Measurements from ENCODE around the gene LILRB3. TPM values are rescaled to one million over a fixed set of nuclear protein-coding genes. Genes with fewer than 3 reads are reported as not detected.
"Not testable (repeated sequence)": the region's sequence is repeated elsewhere in the genome, so short reads cannot be mapped to it uniquely, and the experiment has no call there.

Gene LILRB3
- total RNA-seq, 2 experiments from 2014 or later, result 1.1 to 1.3 TPM

GRCh38 chr19:54247106-54247930 is 24.5 kb upstream of the LILRB3 start:
- peak overlapping the region; percentile 2 for H3K4me3 Mint-ChIP-seq
- no peaks in the 10 kb centered on the region for H3K27me3 Mint-ChIP-seq
- H3K9me3 Mint-ChIP-seq, result no peaks in the 10 kb centered on the region
- no peaks in the 10 kb centered on the region for H3K36me3 Mint-ChIP-seq (ENCODE audit: low read depth)
- Histone ChIP-seq H3K27me3 (ENCODE audit: control insufficient read depth in 1 of 2, insufficient read depth in 2 of 2, low read length in 2 of 2) (no peaks in the 10 kb centered on the region), H3K9me3 (ENCODE audit: control insufficient read depth in 1 of 2, insufficient read depth in 1 of 2, low read length in 2 of 2) (no peaks in the 10 kb centered on the region), H3K4me1 (ENCODE audit: insufficient read depth, low read length) (peaks cover 22% of the 10 kb centered on the region), H3K36me3 (ENCODE audit: insufficient read depth, low read length) (no peaks in the 10 kb centered on the region), H3K27ac (ENCODE audit: low read depth in 1 of 2, low read length in 2 of 2) (peak overlapping the region in 1 of 2 donors; percentile 29), H3K4me3 (ENCODE audit: low read length) (no peak overlapping the region)
- H3K27ac Mint-ChIP-seq, result peak overlapping the region; percentile 1
- ATAC-seq (ENCODE audit: poor library complexity) (no peak), DNase-seq (no peak)
- peaks cover 15% of the 10 kb centered on the region for H3K4me1 Mint-ChIP-seq (ENCODE audit: low read depth)
- intact Hi-C loops (cut with DNase I, micrococcal nuclease), result loop anchor here in 1 of 2 experiments (2.0 kb wide), 1 partner anchor 25 kb away; the partner anchor contains the start of gene LILRB3
- TF ChIP-seq, protein P1, sequence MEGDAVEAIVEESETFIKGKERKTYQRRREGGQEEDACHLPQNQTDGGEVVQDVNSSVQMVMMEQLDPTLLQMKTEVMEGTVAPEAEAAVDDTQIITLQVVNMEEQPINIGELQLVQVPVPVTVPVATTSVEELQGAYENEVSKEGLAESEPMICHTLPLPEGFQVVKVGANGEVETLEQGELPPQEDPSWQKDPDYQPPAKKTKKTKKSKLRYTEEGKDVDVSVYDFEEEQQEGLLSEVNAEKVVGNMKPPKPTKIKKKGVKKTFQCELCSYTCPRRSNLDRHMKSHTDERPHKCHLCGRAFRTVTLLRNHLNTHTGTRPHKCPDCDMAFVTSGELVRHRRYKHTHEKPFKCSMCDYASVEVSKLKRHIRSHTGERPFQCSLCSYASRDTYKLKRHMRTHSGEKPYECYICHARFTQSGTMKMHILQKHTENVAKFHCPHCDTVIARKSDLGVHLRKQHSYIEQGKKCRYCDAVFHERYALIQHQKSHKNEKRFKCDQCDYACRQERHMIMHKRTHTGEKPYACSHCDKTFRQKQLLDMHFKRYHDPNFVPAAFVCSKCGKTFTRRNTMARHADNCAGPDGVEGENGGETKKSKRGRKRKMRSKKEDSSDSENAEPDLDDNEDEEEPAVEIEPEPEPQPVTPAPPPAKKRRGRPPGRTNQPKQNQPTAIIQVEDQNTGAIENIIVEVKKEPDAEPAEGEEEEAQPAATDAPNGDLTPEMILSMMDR (IDR thresholded peaks at IDR 0.05), result no peak
- ChIA-PET POLR2A (no interaction called here), CTCF (no interaction called here)

GRCh38 chr19:54245936-54246335 is 23.1 kb upstream of the LILRB3 start:
- ATAC-seq (ENCODE audit: poor library complexity), result no peak
- Histone ChIP-seq H3K27me3 (ENCODE audit: control insufficient read depth in 1 of 2, insufficient read depth in 2 of 2, low read length in 2 of 2) (no peaks in the 10 kb centered on the region), H3K4me3 (ENCODE audit: low read length) (no peak overlapping the region), H3K36me3 (ENCODE audit: insufficient read depth, low read length) (no peaks in the 10 kb centered on the region), H3K4me1 (ENCODE audit: insufficient read depth, low read length) (peaks cover 22% of the 10 kb centered on the region), H3K27ac (ENCODE audit: low read depth in 1 of 2, low read length in 2 of 2) (no peak overlapping the region), H3K9me3 (ENCODE audit: control insufficient read depth in 1 of 2, insufficient read depth in 1 of 2, low read length in 2 of 2) (no peaks in the 10 kb centered on the region)
- Mint-ChIP-seq H3K4me1 (ENCODE audit: low read depth) (peaks cover 15% of the 10 kb centered on the region), H3K27ac (no peak overlapping the region), H3K36me3 (ENCODE audit: low read depth) (no peaks in the 10 kb centered on the region), H3K27me3 (no peaks in the 10 kb centered on the region), H3K4me3 (no peak overlapping the region), H3K9me3 (no peaks in the 10 kb centered on the region)
- TF ChIP-seq, protein P1 (IDR thresholded peaks at IDR 0.05), result no peak
- POLR2A ChIA-PET, result no interaction called here
- DNase-seq, result no peak
- CTCF ChIA-PET, result no interaction called here
- intact Hi-C loops (cut with DNase I, micrococcal nuclease), result loop anchor here in 1 of 2 experiments (2.0 kb wide), 1 partner anchor 23 kb away; the partner anchor contains the start of gene LILRB3

GRCh38 chr19:54243809-54244208 is 21.0 kb upstream of the LILRB3 start:
- H3K27ac ChIP-seq (ENCODE audit: low read depth in 1 of 2, low read length in 2 of 2); CTCF ChIA-PET; H3K27me3 ChIP-seq (ENCODE audit: control insufficient read depth in 1 of 2, insufficient read depth in 2 of 2, low read length in 2 of 2); H3K4me3 ChIP-seq (ENCODE audit: low read length); H3K27me3 Mint-ChIP-seq; H3K27ac Mint-ChIP-seq; H3K36me3 ChIP-seq (ENCODE audit: insufficient read depth, low read length); intact Hi-C loops (cut with DNase I, micrococcal nuclease); H3K4me3 Mint-ChIP-seq; H3K9me3 Mint-ChIP-seq; H3K9me3 ChIP-seq (ENCODE audit: control insufficient read depth in 1 of 2, insufficient read depth in 1 of 2, low read length in 2 of 2); ATAC-seq (ENCODE audit: poor library complexity); POLR2A ChIA-PET; DNase-seq; H3K36me3 Mint-ChIP-seq (ENCODE audit: low read depth): not testable (repeated sequence)
- peaks cover 22% of the 10 kb centered on the region for H3K4me1 ChIP-seq (ENCODE audit: insufficient read depth, low read length)
- peaks cover 10% of the 10 kb centered on the region for H3K4me1 Mint-ChIP-seq (ENCODE audit: low read depth)

- H3K4me3 ChIP-seq (ENCODE audit: low read length); H3K27me3 Mint-ChIP-seq; H3K9me3 ChIP-seq (ENCODE audit: control insufficient read depth in 1 of 2, insufficient read depth in 1 of 2, low read length in 2 of 2); H3K27me3 ChIP-seq (ENCODE audit: control insufficient read depth in 1 of 2, insufficient read depth in 2 of 2, low read length in 2 of 2); H3K4me1 Mint-ChIP-seq (ENCODE audit: low read depth); H3K9me3 Mint-ChIP-seq; intact Hi-C loops (cut with DNase I, micrococcal nuclease); POLR2A ChIA-PET; CTCF ChIA-PET; H3K36me3 Mint-ChIP-seq (ENCODE audit: low read depth); ATAC-seq (ENCODE audit: poor library complexity); H3K27ac Mint-ChIP-seq; H3K27ac ChIP-seq (ENCODE audit: low read depth in 1 of 2, low read length in 2 of 2); H3K36me3 ChIP-seq (ENCODE audit: insufficient read depth, low read length); H3K4me3 Mint-ChIP-seq: not testable (repeated sequence)
- H3K4me1 ChIP-seq (ENCODE audit: insufficient read depth, low read length), result peaks cover 14% of the 10 kb centered on the region
- peak in 1 of 14 experiments; percentile 6 for DNase-seq
These were observed 19.8 kb upstream of the LILRB3 start, which contains the start of gene LILRA6 for GRCh38 chr19:54242646-54243045. Gene LILRA6, minus strand, starts transcription at chr19:54242790.

GRCh38 chr19:54242234-54242633 is 19.4 kb upstream of the LILRB3 start:
- CTCF ChIA-PET; H3K4me1 ChIP-seq (ENCODE audit: insufficient read depth, low read length); H3K9me3 Mint-ChIP-seq; H3K4me3 Mint-ChIP-seq; H3K27me3 Mint-ChIP-seq; POLR2A ChIA-PET; H3K27ac Mint-ChIP-seq; H3K4me1 Mint-ChIP-seq (ENCODE audit: low read depth); intact Hi-C loops (cut with DNase I, micrococcal nuclease); H3K4me3 ChIP-seq (ENCODE audit: low read length); H3K36me3 ChIP-seq (ENCODE audit: insufficient read depth, low read length); H3K36me3 Mint-ChIP-seq (ENCODE audit: low read depth); ATAC-seq (ENCODE audit: poor library complexity); H3K27ac ChIP-seq (ENCODE audit: low read depth in 1 of 2, low read length in 2 of 2); DNase-seq; H3K9me3 ChIP-seq (ENCODE audit: control insufficient read depth in 1 of 2, insufficient read depth in 1 of 2, low read length in 2 of 2); H3K27me3 ChIP-seq (ENCODE audit: control insufficient read depth in 1 of 2, insufficient read depth in 2 of 2, low read length in 2 of 2): not testable (repeated sequence)
